ENCODE data around the gene OXTR. TPM values are rescaled to one million over a fixed set of nuclear protein-coding genes. Genes with fewer than 3 reads are reported as not detected.
A peak's percentile ranks its signal among the peaks of the same experiment; 100 is the strongest.

OXTR gene
- total RNA-seq, 1 experiment from 2014 or later, result 3.6 TPM

GRCh38 chr3:8767667-8768363 is 1.6 kb downstream of the OXTR start (continued):
- peak; percentile 35; the same call in 1 of the 2 replicates for TF ChIP-seq MAX (CRISPR knock-in tag; IDR thresholded peaks at IDR 0.05)
- TF ChIP-seq MXD4 (CRISPR knock-in tag; IDR thresholded peaks at IDR 0.05; ENCODE audit: borderline replicate concordance), result no peak
- TF ChIP-seq ZNF232 (CRISPR knock-in tag; IDR thresholded peaks at IDR 0.05), result no peak
- TF ChIP-seq ZMAT4 (CRISPR knock-in tag; IDR thresholded peaks at IDR 0.05), result no peak
- TF ChIP-seq TP53 (CRISPR knock-in tag; IDR thresholded peaks at IDR 0.05), result 0 out of 2 replicates have a peak, but pooled peaks have one; percentile 33
- TF ChIP-seq SOX15 (CRISPR knock-in tag; IDR thresholded peaks at IDR 0.05), result no peak
- peak; percentile 32; the same call in 1 of the 2 replicates for TF ChIP-seq FOXK1 (CRISPR knock-in tag; IDR thresholded peaks at IDR 0.05)
- TF ChIP-seq JUN (CRISPR knock-in tag; IDR thresholded peaks at IDR 0.05), result peak; percentile 30; the same call in 1 of the 2 replicates
- no peak for TF ChIP-seq PRRX2 (CRISPR knock-in tag; IDR thresholded peaks at IDR 0.05)

GRCh38 chr3:8767256-8767666 is 2.2 kb downstream of the OXTR start:
- DNase-seq (ENCODE audit: low spot score) (no peak), ATAC-seq (no peak)
- H3K36me3 Mint-ChIP-seq, result no peaks in the 10 kb centered on the region
- TF ChIP-seq FOXJ3 (CRISPR knock-in tag; IDR thresholded peaks at IDR 0.05; ENCODE audit: borderline replicate concordance), result no peak
- no peak for TF ChIP-seq ZNF219 (CRISPR knock-in tag; IDR thresholded peaks at IDR 0.05; ENCODE audit: borderline replicate concordance)
- TF ChIP-seq ZNF423 (CRISPR knock-in tag; IDR thresholded peaks at IDR 0.05), result no peak
- no peak for TF ChIP-seq AR (CRISPR knock-in tag; IDR thresholded peaks at IDR 0.05)
- TF ChIP-seq ZMAT4 (CRISPR knock-in tag; IDR thresholded peaks at IDR 0.05), result no peak
- TF ChIP-seq ZNF232 (CRISPR knock-in tag; IDR thresholded peaks at IDR 0.05), result no peak
- TF ChIP-seq CREM (CRISPR knock-in tag; IDR thresholded peaks at IDR 0.05), result no peak
- TF ChIP-seq HMGA2 (CRISPR knock-in tag; IDR thresholded peaks at IDR 0.05), result no peak
- TF ChIP-seq TP53 (CRISPR knock-in tag; IDR thresholded peaks at IDR 0.05), result no peak
- TF ChIP-seq CDX4 (CRISPR knock-in tag; IDR thresholded peaks at IDR 0.05; ENCODE audit: borderline replicate concordance), result no peak
- no peak for TF ChIP-seq ZNF263 (CRISPR knock-in tag; IDR thresholded peaks at IDR 0.05; ENCODE audit: low read depth)
- TF ChIP-seq GABPB1 (CRISPR knock-in tag; IDR thresholded peaks at IDR 0.05), result no peak
- no peak for TF ChIP-seq ZNF512 (CRISPR knock-in tag; IDR thresholded peaks at IDR 0.05; ENCODE audit: borderline replicate concordance)
- no peak for TF ChIP-seq USF2 (CRISPR knock-in tag; IDR thresholded peaks at IDR 0.05)
- no peak for TF ChIP-seq TEAD1 (CRISPR knock-in tag; IDR thresholded peaks at IDR 0.05)
- no peak for TF ChIP-seq ELF4 (CRISPR knock-in tag; IDR thresholded peaks at IDR 0.05; ENCODE audit: low read depth)
- no peak for TF ChIP-seq HMGXB4 (CRISPR knock-in tag; IDR thresholded peaks at IDR 0.05)
- no peak for TF ChIP-seq USF1 (CRISPR knock-in tag; IDR thresholded peaks at IDR 0.05)
- no peak for TF ChIP-seq ERG (CRISPR knock-in tag; IDR thresholded peaks at IDR 0.05)
- H3K4me3 Mint-ChIP-seq, result no peak overlapping the region
- no peak overlapping the region for H3K27ac Mint-ChIP-seq
- no peaks in the 10 kb centered on the region for H3K9me3 Mint-ChIP-seq
- CTCF ChIA-PET, result interaction anchor here (0.9 to 1.0 kb wide), 2 partner anchors 11 to 104 kb away, joined by 3 read pairs; no protein-coding TSS in a partner anchor
- peaks cover 54% of the 10 kb centered on the region for H3K27me3 Mint-ChIP-seq (ENCODE audit: low read depth)
- peaks cover 38% of the 10 kb centered on the region for H3K4me1 Mint-ChIP-seq
- POLR2A ChIA-PET, result no interaction called here
